Endothelial cell of umbilical vein (primary cell): ENCODE measurements around the gene RAB40C. TPM values are rescaled to one million over a fixed set of nuclear protein-coding genes. Genes with fewer than 3 reads are reported as not detected.

ENCODE experiments used
- BruUV-seq: library from RNA; stranded (reverse); fragments of 400-500 nt; replicated peaks from 2 replicates; lab custom pipeline; 2021; lab: Mats Ljungman, UMichigan
- CTCF ChIA-PET: fragments of 300-600, 350-600 bp; sonication (Branson Sonifier 250); formaldehyde crosslinking; loops from one replicate; lab custom pipeline; 2021; ENCODE audit warnings: antibody characterized with exemption, inconsistent platforms; lab: Charles Lee
- POLR2A ChIA-PET: fragments of 300-600, 350-600 bp; sonication (Branson Sonifier 250); formaldehyde crosslinking; loops from one replicate; lab custom pipeline; 2021; ENCODE audit warnings: antibody characterized with exemption, inconsistent platforms; lab: Charles Lee
- DNase-seq: peaks from one replicate; pipeline ENCODE4 v3.0.0-alpha.2; 2011; ENCODE audit warnings: low read depth, low spot score
- FAIRE-seq: peaks from 2 replicates; lab custom pipeline; 2011; peaks lifted over from hg19 to GRCh38; lab: Jason Lieb, UNC
- H2AFZ ChIP-seq: 2 replicates; pipeline ENCODE4 v1.6.0; 2012; ENCODE audit warnings: low read depth, low read length, control low read depth, inconsistent platforms
- H3K27ac ChIP-seq: 2 replicates; pipeline ENCODE4 v1.5.1; 2011; ENCODE audit warnings: low read depth, mild to moderate bottlenecking, control low read depth, low read length, moderate library complexity; ENCODE audit not compliant: insufficient read depth
- H3K27me3 ChIP-seq, 2 experiments: 2 replicates each; pipeline versions ENCODE4 v1.6.0 to v1.6.1; 2011; ENCODE audit warnings: low read length in 2 of 2, mixed read lengths in 1 of 2; ENCODE audit not compliant: control insufficient read depth in 2 of 2, insufficient read depth in 2 of 2
- H3K36me3 ChIP-seq, 2 experiments: 2 replicates in 1 of 2; 3 replicates in 1 of 2; pipeline ENCODE4 v1.5.1; 2011; ENCODE audit warnings: low read length in 2 of 2, mild to moderate bottlenecking in 1 of 2, moderate library complexity in 1 of 2; ENCODE audit not compliant: control insufficient read depth in 2 of 2, insufficient read depth in 2 of 2; ENCODE audit errors: extremely low read depth in 1 of 2
- H3K4me1 ChIP-seq: 3 replicates; pipeline ENCODE4 v1.5.1; 2011; ENCODE audit warnings: mild to moderate bottlenecking, low read length; ENCODE audit not compliant: control insufficient read depth, insufficient read depth; ENCODE audit errors: extremely low read depth
- H3K4me2 ChIP-seq: 2 replicates; pipeline ENCODE4 v1.6.1; 2011; ENCODE audit warnings: low read length, control low read depth, mixed read lengths; ENCODE audit not compliant: insufficient read depth
- H3K4me3 ChIP-seq, 3 experiments: fragments of 200-600 bp in 1 of 3; sonication (generic), shearing (Covaris generic) in 1 of 3; replicated peaks in 1 of 3; 2 replicates each; pipeline ENCODE4 v1.5.1; 2011 to 2016; ENCODE audit warnings: control low read depth in 3 of 3, low read length in 3 of 3, mild to moderate bottlenecking in 2 of 3, inconsistent platforms in 1 of 3, low read depth in 1 of 3, moderate library complexity in 1 of 3; ENCODE audit not compliant: insufficient read depth in 1 of 3
- H3K79me2 ChIP-seq: 2 replicates; pipeline ENCODE4 v1.6.0; 2012; ENCODE audit warnings: low read length, inconsistent platforms; ENCODE audit not compliant: control insufficient read depth, insufficient read depth
- H3K9ac ChIP-seq: replicated peaks from 2 replicates; pipeline ENCODE3; 2011; ENCODE audit warnings: low read length, control low read depth; ENCODE audit not compliant: insufficient read depth; ENCODE audit errors: extremely low read depth
- H3K9me1 ChIP-seq: replicated peaks from 3 replicates; pipeline ENCODE4 v1.6.0; 2011; ENCODE audit warnings: mild to moderate bottlenecking, low read length; ENCODE audit not compliant: control insufficient read depth, insufficient read depth; ENCODE audit errors: extremely low read depth
- H3K9me3 ChIP-seq: replicated peaks from 2 replicates; pipeline ENCODE4 v1.5.1; 2012; ENCODE audit warnings: low read length, inconsistent platforms; ENCODE audit not compliant: control insufficient read depth, insufficient read depth
- H4K20me1 ChIP-seq: replicated peaks from 2 replicates; pipeline ENCODE3; 2011; ENCODE audit warnings: mild to moderate bottlenecking, low read length; ENCODE audit not compliant: control insufficient read depth, insufficient read depth; ENCODE audit errors: extremely low read depth
- CTCF ChIP-seq, 2 donors: IDR thresholded peaks; 1 replicate in 1 of 2; 2 replicates in 1 of 2; pipeline ENCODE4 v1.5.1; 2011; ENCODE audit warnings: low read length in 2 of 2, mild to moderate bottlenecking in 2 of 2, moderate library complexity in 2 of 2, control low read depth in 1 of 2, inconsistent platforms in 1 of 2, low read depth in 1 of 2; ENCODE audit not compliant: insufficient read depth in 1 of 2; ENCODE audit errors: extremely low read depth in 1 of 2
- EZH2 ChIP-seq: IDR thresholded peaks from 2 replicates; pipeline ENCODE4 v1.6.1; 2012; ENCODE audit warnings: borderline replicate concordance, low read depth, mild to moderate bottlenecking, moderate library complexity, low read length, inconsistent platforms; ENCODE audit not compliant: severe bottlenecking
- FOS ChIP-seq: IDR thresholded peaks from 2 replicates; pipeline ENCODE4 v1.6.1; 2011; ENCODE audit warnings: mild to moderate bottlenecking, low read length, moderate library complexity, borderline replicate concordance; ENCODE audit not compliant: insufficient read depth
- GATA2 ChIP-seq: IDR thresholded peaks from 2 replicates; pipeline ENCODE4 v1.7.0; 2011; ENCODE audit warnings: low read depth, mild to moderate bottlenecking, moderate library complexity, mixed read lengths, low read length; ENCODE audit not compliant: insufficient read length, insufficient read depth
- JUN ChIP-seq: IDR thresholded peaks from 2 replicates; pipeline ENCODE4 v1.6.1; 2011; ENCODE audit warnings: borderline replicate concordance, low read depth; ENCODE audit not compliant: insufficient read length, insufficient read depth
- MAX ChIP-seq: IDR thresholded peaks from 2 replicates; pipeline ENCODE4 v1.6.1; 2011; ENCODE audit not compliant: insufficient read depth, insufficient read length
- MYC ChIP-seq: IDR thresholded peaks from one replicate; pipeline ENCODE4 v1.6.1; 2011; ENCODE audit warnings: mild to moderate bottlenecking, low read depth, low read length
- POLR2A ChIP-seq: IDR thresholded peaks from 2 replicates; pipeline ENCODE4 v1.6.1; 2012; ENCODE audit warnings: low read depth, mild to moderate bottlenecking, control low read depth, low read length
- POLR2AphosphoS5 ChIP-seq: IDR thresholded peaks from 2 replicates; pipeline ENCODE4 v1.6.1; 2012; ENCODE audit warnings: low read depth, mild to moderate bottlenecking, control low read depth, low read length, moderate library complexity; ENCODE audit not compliant: insufficient read depth
- dilution Hi-C: fragments of 300-500 bp; cut with MboI; formaldehyde crosslinking; loops from one replicate; pipeline ENCODE4 v1.15.0; 2019; ENCODE audit warnings: low sequenced_read_pairs; ENCODE audit not compliant: extremely low pct_ligation_motif_present
- intact Hi-C: fragments of 100-400 bp; cut with micrococcal nuclease; formaldehyde crosslinking; loops from one replicate; pipeline ENCODE4 v1.10.0; 2022
- polyA plus RNA-seq, 4 experiments: library from polyadenylated mRNA; depleted of rRNA in 3 of 4; stranded (reverse) in 3 of 4; unstranded in 1 of 4; fragments of >200 nt; gene quantifications; 2 replicates each; pipeline versions ENCODE4 v1.2.1 to v1.2.3, GENCODE V29; 2011 to 2012; ENCODE audit warnings: missing spikeins in 1 of 4
- total RNA-seq: library from RNA; stranded (reverse); gene quantifications from 2 replicates; pipeline ENCODE4 v1.2.3, GENCODE V29; 2021

RAB40C gene
- total and polyA plus RNA-seq, 2 donors (not counting 3 experiments of a cell fraction or from before 2014, with no cell fraction given), result 12.4 to 18.8 TPM

- Histone ChIP-seq H3K36me3 (peaks cover 0 to 5% of the 10 kb centered on the region in 2 experiments), H4K20me1 (no peaks in the 10 kb centered on the region), H3K79me2 (peaks cover 6% of the 10 kb centered on the region), H3K4me3 (no peak overlapping the region), H3K9me1 (no peaks in the 10 kb centered on the region), H3K9me3 (no peaks in the 10 kb centered on the region), H3K27ac (no peak overlapping the region), H3K9ac (no peak overlapping the region), H2AFZ (no peak overlapping the region), H3K27me3 (no peaks in the 10 kb centered on the region), H3K4me2 (no peak overlapping the region), H3K4me1 (peaks cover 6% of the 10 kb centered on the region)
- intact Hi-C loops (no loop called here), dilution Hi-C loops (no loop called here)
- ChIA-PET POLR2A (no interaction called here), CTCF (no interaction called here)
- no TSS peak for BruUV-seq
- no peak for FAIRE-seq
- no peak for DNase-seq
- no peak for TF ChIP-seq FOS
- no peak for TF ChIP-seq GATA2
- no peak for TF ChIP-seq EZH2
- no peak for TF ChIP-seq POLR2AphosphoS5
- TF ChIP-seq JUN, result no peak
- no peak for TF ChIP-seq CTCF (IDR thresholded peaks at IDR 0.05; ENCODE audit: extremely low read depth in 1 of 2, insufficient read depth in 1 of 2, low read depth in 1 of 2, low read length in 2 of 2)
- TF ChIP-seq MAX, result no peak
- no peak for TF ChIP-seq POLR2A
- TF ChIP-seq MYC, result no peak
These were observed 40.5 kb downstream of the RAB40C start for GRCh38 chr16:630249-630814.
